ENCODE measurements around the gene DPAGT1. TPM values are rescaled to one million over a fixed set of nuclear protein-coding genes. Genes with fewer than 3 reads are reported as not detected.
"Not testable (repeated sequence)": the region's sequence is repeated elsewhere in the genome, so short reads cannot be mapped to it uniquely, and the experiment has no call there.

Gene DPAGT1
- total RNA-seq, 1 donor from 2014 or later: 33.1 TPM

DNA sequence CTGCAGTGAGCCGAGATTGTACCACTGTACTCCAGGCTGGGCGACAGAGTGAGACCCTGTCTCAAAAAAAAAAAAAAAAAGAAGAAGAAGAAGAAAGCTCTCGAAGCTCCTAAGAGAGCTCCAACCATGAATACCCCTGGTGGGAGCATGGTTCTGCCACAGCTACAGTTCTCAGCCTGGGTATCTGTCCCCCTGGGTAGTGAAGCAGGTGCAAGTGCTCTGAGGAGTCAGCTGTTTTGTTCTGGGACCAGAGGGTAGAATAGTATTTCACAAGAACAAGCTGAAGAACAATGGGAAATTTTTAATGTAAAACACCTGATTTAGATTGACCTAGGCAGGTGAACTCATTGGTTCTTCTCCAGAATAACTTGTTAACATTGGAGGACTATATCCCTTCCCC lies 40.4 kb downstream of the DPAGT1 start:
- ChIA-PET CTCF (no interaction called here), POLR2A (interaction anchor here (0.6 to 1.6 kb wide), 4 partner anchors 33 to 48 kb away, joined by 3 to 10 read pairs (median 4); partner anchors contain the start of genes RPS25 and TRAPPC4)
- intact Hi-C loops (cut with micrococcal nuclease): no loop called here
- H3K27ac Mint-ChIP-seq: no peak overlapping the region
- peaks cover 7% of the 10 kb centered on the region for H3K36me3 Mint-ChIP-seq (ENCODE audit: low read depth)
- DNase-seq: no peak
- ATAC-seq (ENCODE audit: low read depth): no peak
- no peak overlapping the region for H3K4me3 Mint-ChIP-seq
- no peaks in the 10 kb centered on the region for H3K27me3 Mint-ChIP-seq
- H3K4me1 Mint-ChIP-seq: peaks cover 25% of the 10 kb centered on the region
- TF ChIP-seq, protein P1, sequence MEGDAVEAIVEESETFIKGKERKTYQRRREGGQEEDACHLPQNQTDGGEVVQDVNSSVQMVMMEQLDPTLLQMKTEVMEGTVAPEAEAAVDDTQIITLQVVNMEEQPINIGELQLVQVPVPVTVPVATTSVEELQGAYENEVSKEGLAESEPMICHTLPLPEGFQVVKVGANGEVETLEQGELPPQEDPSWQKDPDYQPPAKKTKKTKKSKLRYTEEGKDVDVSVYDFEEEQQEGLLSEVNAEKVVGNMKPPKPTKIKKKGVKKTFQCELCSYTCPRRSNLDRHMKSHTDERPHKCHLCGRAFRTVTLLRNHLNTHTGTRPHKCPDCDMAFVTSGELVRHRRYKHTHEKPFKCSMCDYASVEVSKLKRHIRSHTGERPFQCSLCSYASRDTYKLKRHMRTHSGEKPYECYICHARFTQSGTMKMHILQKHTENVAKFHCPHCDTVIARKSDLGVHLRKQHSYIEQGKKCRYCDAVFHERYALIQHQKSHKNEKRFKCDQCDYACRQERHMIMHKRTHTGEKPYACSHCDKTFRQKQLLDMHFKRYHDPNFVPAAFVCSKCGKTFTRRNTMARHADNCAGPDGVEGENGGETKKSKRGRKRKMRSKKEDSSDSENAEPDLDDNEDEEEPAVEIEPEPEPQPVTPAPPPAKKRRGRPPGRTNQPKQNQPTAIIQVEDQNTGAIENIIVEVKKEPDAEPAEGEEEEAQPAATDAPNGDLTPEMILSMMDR (IDR thresholded peaks at IDR 0.05): no peak
- no peaks in the 10 kb centered on the region for H3K9me3 Mint-ChIP-seq

DNA sequence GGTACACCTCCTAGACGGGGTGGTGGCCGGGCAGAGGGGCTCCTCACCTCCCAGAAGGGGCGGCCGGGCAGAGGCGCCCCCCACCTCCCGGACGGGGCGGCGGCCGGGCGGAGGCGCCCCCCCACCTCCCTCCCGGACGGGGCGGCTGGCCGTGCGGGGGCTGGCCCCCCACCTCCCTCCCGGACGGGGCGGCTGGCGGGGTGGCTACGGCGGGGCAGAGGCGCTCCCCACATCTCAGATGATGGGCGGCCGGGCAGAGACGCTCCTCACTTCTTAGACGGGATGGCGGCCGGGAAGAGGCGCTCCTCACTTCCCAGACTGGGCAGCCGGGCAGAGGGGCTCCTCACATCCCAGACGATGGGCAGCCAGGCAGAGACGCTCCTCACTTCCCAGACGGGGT lies 42.5 kb downstream of the DPAGT1 start:
- H3K27me3 Mint-ChIP-seq; DNase-seq; H3K9me3 Mint-ChIP-seq; H3K4me3 Mint-ChIP-seq; ATAC-seq (ENCODE audit: low read depth); H3K27ac Mint-ChIP-seq; CTCF ChIA-PET: not testable (repeated sequence)
- POLR2A ChIA-PET: interaction anchor here (1.1 kb wide), 1 partner anchor 9 kb away, joined by 3 read pairs; the partner anchor contains the start of gene VPS11
- H3K36me3 Mint-ChIP-seq (ENCODE audit: low read depth): peaks cover 29% of the 10 kb centered on the region
- intact Hi-C loops (cut with micrococcal nuclease): loop anchor here (5.0 to 10.0 kb wide), 2 partner anchors 64 to 267 kb away; partner anchors contain the start of genes CENATAC and DDX6
- peaks cover 31% of the 10 kb centered on the region for H3K4me1 Mint-ChIP-seq

DNA sequence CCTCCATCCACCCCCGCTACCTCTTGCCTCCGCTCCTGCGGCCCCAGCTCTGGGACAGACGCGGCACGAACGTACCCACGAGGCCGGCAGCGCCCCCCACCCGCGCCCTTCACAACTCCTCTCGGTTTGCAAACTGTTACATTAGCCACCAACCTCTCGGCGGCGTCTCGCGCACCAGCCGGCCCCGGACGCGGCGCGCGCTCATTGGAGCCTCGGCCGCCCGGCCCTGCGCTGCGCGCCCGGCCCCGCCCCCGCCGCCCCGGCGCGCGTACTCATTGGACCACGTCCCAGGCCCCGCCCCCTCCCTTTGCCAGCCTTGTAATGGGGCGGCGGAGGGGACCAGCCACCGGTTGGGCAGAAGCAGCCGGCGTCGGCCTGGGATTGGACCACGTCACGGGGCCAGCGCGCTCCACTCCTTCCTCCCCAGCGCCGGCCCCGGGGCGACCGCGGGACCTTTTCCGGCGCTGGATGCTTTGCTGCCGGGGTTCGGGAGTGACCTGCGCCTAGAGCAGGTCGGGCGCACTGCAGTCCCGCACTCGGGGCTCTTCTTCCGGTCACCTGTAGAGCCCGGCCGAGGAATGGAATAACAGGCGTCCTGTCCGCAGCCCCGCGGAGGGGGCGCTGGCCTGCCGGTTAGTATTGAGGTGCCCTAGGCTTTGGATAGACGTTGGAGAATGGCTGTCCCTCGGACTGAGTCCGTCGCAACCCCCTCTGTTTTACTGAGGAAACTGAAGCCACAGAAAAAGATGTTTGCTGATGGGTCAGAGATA lies 44.5 kb downstream of the DPAGT1 start, which contains the start of gene HYOU1:
TSS of gene HYOU1 (minus strand) at position 206 of the 770 bp plus-strand sequence. CDS start 1,045 bp downstream, outside the sequence.
- H3K27ac Mint-ChIP-seq: peak within 1 kb of the TSS; percentile 95
- ATAC-seq (ENCODE audit: low read depth) (peak; percentile 94), DNase-seq (peak; percentile 97)
- H3K4me1 Mint-ChIP-seq: peaks cover 40% of the 10 kb centered on the region
- ChIA-PET POLR2A (interaction anchor here (0.7 to 4.7 kb wide), 20 partner anchors 10 to 264 kb away, joined by 3 to 62 read pairs (median 6); partner anchors contain the start of genes C2CD2L, CBL, CENATAC and DPAGT1), CTCF (interaction anchor here (0.7 to 2.1 kb wide), 3 partner anchors 10 to 45 kb away, joined by 3 to 9 read pairs (median 4); partner anchors contain the start of genes HMBS and VPS11)
- H3K27me3 Mint-ChIP-seq: no peaks in the 10 kb centered on the region
- intact Hi-C loops (cut with micrococcal nuclease): loop anchor here (1.0 to 10.0 kb wide), 9 partner anchors 10 to 265 kb away; partner anchors contain the start of genes CENATAC, DDX6, HINFP and RPS25
- H3K36me3 Mint-ChIP-seq (ENCODE audit: low read depth): peaks cover 48% of the 10 kb centered on the region
- TF ChIP-seq, protein P1 (IDR thresholded peaks at IDR 0.05): no peak
- H3K4me3 Mint-ChIP-seq: peak within 1 kb of the TSS; percentile 96
- H3K9me3 Mint-ChIP-seq: no peaks in the 10 kb centered on the region

DNA sequence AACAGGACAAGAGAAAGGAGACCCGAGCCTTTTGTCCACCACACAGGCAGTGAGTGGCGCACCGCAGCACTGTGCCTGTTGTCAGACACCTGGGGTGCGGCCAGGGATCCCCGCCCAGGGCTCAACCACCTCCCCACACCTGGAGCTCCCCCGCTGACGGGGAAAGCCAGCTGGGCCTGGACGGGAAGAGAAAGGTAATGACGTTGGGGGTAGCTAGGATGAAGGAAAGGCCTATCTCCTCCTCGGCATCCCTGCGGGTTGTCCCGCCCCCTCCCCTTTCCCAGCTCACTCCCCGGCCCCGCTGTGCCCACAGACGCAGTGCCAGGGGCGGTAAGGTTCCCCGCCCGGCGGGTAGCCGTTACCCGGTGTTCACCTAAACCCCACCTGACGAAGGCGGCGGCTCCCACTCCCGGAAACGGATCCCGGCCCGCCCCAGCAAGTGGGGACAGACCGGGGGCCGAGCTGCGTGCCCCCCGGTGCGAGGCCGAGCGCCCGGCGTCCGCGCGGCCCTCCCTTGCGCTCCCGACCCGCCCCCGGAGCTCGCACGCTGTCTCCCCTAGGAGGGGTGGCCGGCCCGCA lies 45.1 kb downstream of the DPAGT1 start:
- Mint-ChIP-seq H3K27me3 (no peaks in the 10 kb centered on the region), H3K4me1 (peaks cover 47% of the 10 kb centered on the region), H3K4me3 (peak overlapping the region; percentile 96), H3K27ac (peak overlapping the region; percentile 95), H3K9me3 (no peaks in the 10 kb centered on the region), H3K36me3 (ENCODE audit: low read depth) (peaks cover 54% of the 10 kb centered on the region)
- POLR2A ChIA-PET: interaction anchor here (0.7 to 4.7 kb wide), 15 partner anchors 11 to 265 kb away, joined by 3 to 62 read pairs (median 7); partner anchors contain the start of genes C2CD2L, CBL, CENATAC and DPAGT1
- TF ChIP-seq, protein P1 (IDR thresholded peaks at IDR 0.05): no peak
- intact Hi-C loops (cut with micrococcal nuclease): loop anchor here (2.0 to 10.0 kb wide), 3 partner anchors 62 to 264 kb away; partner anchors contain the start of genes CENATAC and DDX6
- ATAC-seq (ENCODE audit: low read depth): peak; percentile 0
- CTCF ChIA-PET: interaction anchor here (0.7 to 2.1 kb wide), 3 partner anchors 11 to 46 kb away, joined by 3 to 9 read pairs (median 4); partner anchors contain the start of genes HMBS and VPS11
- no peak for DNase-seq

DNA sequence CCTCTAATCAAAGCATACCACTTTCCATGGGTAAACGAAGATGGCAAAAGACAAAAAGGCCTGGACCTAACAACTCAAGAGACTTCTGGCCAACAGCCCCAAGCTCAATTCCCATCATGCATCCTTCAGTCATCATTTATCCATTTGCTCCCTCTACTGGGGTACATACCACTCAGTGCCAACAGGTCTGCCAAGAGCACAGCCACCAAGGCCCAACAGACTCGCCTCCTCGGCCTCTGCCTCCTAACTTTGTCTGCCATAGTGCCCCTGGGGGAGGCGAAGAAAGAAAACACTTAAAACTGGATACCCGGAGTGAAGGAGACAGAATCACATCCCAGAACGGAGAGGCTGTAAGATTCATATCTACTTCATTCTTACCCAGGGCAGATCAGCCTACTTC lies 45.8 kb downstream of the DPAGT1 start:
- POLR2A ChIA-PET: interaction anchor here (0.5 to 4.7 kb wide), 13 partner anchors 12 to 1958 kb away, joined by 3 to 62 read pairs (median 6); partner anchors contain the start of genes C2CD2L, CENATAC, DPAGT1 and HINFP
- Mint-ChIP-seq H3K9me3 (no peaks in the 10 kb centered on the region), H3K4me3 (peak overlapping the region; percentile 96), H3K4me1 (peaks cover 53% of the 10 kb centered on the region), H3K27me3 (no peaks in the 10 kb centered on the region), H3K36me3 (ENCODE audit: low read depth) (peaks cover 59% of the 10 kb centered on the region), H3K27ac (peak overlapping the region; percentile 79)
- ATAC-seq (ENCODE audit: low read depth) (no peak), DNase-seq (no peak)
- TF ChIP-seq, protein P1 (IDR thresholded peaks at IDR 0.05): no peak
- CTCF ChIA-PET: interaction anchor here (1.3 to 2.1 kb wide), 2 partner anchors 12 to 29 kb away, joined by 4 to 9 read pairs; partner anchors contain the start of genes HMBS and VPS11
- intact Hi-C loops (cut with micrococcal nuclease): loop anchor here (2.0 to 10.0 kb wide), 3 partner anchors 61 to 264 kb away; partner anchors contain the start of genes CENATAC and DDX6

Measured in activated B cell treated with CpG ODN at 0.5 μM for 24 hours (primary cell).